Activated CD8-positive, alpha-beta memory T cell treated with anti-CD3 and anti-CD28 coated beads for 4 hours (primary cell): Measurements from ENCODE around the gene AP3B2.

Experiments
- DNase-seq, 2 donors: peaks; one replicate each; pipeline ENCODE4 v3.0.0-alpha.2; 2020; ENCODE audit warnings: low read depth in 2 of 2

Gene AP3B2

DNA sequence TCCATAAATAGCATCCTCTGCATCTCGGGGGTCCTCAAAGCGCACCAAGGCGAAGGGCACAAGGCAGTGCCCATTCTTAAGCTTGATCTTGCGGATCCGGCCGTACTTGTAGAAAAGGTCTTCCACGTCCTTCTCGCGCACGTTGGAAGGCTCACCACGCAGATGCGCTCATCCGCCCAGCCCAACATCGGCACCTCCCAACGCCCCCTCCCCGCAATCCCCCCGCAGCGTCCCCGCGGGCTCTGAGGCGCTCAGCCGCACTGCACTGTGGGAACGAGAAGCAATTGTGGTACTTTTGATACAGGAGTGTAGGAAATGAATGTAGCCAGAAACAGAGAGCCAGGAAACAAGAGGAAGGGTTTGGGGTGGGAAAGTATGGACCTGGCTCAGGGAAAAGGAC, 17.5 kb downstream of the AP3B2 start:
- DNase-seq = no peak

DNA sequence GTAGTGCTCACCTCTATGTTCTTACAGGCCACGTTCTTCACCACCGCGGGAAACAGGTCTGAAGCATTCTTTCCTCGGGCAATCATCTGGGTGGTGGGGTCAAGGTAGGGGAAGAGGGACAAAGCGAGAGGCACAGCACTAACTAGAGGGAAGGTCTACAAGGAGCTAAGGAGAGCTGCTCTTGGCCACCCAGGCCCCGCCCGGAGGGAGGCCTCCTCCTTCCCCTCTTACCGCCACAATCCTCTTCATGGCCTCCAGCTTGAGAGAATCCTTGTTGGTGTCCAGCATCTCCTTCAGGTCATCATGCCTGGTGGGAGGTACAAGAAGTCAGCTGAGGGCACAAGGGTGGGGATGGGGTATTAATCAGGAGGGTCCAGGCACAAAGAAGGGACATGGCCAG, 20.5 kb downstream of the AP3B2 start:
- no peak for DNase-seq

GRCh38 chr15:82688691-82689090, 21.0 kb downstream of the AP3B2 start:
- no peak for DNase-seq

DNA sequence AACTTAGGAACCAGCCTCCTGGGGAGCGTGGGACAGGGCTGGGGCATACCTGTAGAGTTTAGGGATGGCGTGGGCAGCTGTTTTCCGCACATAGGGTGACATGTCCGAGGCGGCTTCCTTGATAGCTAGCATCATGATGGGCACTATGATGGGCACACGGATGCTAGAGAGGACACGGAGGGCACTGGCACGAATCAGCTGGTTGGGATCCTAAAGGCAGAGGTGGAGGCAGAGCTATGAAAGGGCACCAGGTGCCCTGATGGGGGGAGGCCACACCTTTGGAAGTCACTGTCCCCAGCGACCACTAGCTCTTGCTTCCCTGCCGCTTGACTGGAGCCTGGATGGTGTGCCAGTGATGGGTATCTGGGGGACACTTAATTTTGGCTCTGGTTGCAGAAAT, 28.3 kb downstream of the AP3B2 start:
- DNase-seq = no peak

- DNase-seq = peak; percentile 48 to 66
Measured at GRCh38 chr15:82680200-82681102, 29.2 kb downstream of the AP3B2 start.

DNA sequence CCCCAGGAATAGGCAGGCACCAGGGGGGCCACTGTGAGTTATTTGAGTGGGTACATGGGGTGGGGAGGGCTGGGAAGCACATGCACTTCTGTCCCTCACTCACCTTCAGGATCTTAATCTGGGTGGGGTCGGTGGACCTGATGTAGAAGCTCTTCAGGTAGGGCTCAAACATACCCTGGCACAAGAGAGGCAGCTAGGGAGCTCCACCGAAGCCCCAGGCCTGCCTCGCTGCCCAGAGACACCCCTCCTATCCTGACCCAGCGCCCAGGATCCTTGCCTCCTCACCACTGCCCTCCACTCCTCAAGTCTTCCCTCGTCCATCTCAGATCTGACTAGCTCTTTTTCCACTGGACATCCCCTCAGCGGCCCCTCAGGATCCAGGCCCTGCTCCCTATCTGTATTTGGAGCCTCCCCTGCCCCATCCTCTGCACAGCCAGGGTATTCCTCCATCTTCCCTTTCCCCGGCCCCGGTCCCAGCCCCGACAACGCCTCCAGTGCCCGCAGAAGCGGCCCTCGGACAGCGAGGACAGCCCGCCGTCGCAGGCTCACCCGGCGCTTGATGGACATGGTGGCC, 30.0 kb downstream of the AP3B2 start:
- no peak for DNase-seq

DNA sequence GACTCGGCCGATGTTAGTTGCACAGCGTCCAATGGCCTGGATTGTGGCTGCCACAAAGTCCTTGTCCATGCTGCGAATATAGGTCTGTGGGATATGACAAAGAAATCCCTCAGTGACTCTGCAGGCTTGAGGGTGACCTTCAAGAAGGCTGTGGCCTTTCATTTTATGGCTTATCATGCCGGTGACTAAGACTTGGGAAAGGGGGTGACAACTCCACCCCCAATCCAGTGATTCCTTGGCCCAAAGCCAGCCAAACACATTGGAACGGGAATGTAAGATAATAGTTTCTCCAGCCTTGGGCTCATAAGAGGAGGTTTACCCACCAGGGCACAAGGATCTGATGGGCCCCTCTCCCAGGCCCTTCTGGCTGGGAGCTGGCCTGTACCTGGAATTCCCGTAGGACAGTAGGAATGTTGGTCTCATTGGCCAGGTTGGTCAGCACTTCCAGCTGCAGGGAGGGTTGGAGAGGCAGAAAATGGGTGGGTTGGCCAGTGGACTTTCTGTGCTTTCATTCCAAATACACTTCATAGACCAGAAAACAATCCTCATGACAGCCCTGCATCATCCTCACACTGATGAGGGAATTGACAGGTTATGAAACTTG, 31.9 kb downstream of the AP3B2 start:
- no peak for DNase-seq

DNA sequence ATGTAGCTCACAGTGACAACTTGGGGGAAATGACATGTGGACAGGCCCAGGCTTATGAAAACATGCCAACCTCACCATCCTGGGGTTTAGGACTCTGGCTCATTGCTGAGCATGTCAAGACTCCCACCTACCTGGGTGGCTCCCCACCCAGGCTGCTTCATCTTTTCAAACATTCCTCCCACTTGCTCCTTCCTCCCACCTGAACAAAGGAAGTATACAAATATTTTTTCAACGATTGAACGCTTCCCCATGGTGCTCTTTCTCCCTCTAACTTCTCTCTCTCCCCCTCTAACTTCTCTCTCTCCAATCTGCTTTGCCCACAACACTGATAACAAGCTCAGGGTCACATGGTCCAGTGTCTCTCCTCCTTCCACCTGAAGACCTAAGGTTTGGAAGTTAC, 34.8 kb downstream of the AP3B2 start:
- DNase-seq = no peak

- DNase-seq = no peak
Measured at GRCh38 chr15:82670699-82671098, 39.0 kb downstream of the AP3B2 start.

DNA sequence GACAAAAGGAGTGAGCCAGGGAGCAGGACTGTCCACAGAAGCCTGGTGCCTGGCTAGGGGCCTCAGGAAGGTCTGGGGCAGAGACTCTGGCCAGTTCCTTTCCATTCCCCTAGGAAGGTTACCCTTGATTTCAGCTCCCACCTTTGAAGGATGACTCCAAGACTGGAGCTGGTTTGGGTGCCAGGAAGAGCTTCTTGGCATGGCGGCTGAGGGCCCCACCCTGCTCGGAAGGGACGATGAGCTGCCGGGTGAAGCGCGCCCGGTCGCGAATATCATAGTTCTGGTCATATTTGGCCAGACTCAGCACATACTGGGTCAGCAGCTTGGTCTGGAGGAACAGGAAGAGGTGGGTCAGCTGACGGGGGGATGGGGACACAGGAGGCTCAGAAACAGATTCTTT, 43.1 kb downstream of the AP3B2 start:
- DNase-seq = no peak

DNA sequence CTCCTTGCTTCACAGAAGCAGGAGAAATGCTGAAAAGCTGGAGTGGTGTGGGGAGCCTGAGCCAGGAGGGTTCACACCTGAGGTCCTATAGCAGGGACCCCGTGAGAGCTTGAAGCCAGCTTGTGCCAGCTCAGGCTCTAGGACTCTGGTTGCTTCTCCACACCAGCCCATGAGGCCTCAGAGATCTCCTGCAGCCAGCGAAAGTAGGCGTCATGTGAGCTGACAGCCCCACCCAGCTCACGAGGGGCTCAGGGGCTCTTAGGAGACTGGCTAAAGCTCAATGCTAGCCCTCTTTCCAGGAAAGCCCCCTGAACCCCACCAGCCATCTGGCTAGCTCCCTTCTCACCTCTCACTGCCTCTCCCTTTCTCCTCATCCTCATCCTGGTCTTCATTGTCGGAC, 45.7 kb downstream of the AP3B2 start:
- DNase-seq = no peak

GRCh38 chr15:82663186-82663600, 46.5 kb downstream of the AP3B2 start:
- no peak for DNase-seq

DNA sequence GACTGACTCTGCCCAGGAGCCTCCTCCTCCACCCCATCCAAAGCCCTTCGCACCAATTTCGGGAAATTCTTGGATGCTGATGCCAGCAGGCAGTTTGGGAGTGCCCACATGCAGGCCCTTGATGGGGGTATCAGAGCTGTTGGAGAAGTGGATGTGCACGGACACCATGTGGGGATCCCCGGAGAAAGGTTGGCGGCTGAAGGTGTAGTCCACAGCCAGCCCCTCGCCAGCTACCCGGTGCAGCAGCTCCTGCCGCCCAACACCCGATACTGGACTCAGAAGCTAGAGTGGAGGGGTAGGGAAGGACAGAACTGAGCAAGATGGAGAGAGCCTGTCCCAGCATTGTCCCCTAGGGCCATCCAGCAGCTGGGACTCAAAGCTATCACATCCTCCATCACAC, 47.0 kb downstream of the AP3B2 start:
- no peak for DNase-seq

GRCh38 chr15:82660378-82660777, 49.3 kb downstream of the AP3B2 start:
- no peak for DNase-seq

GRCh38 chr15:82656641-82657266, 52.9 kb downstream of the AP3B2 start:
- DNase-seq = no peak

- DNase-seq = no peak
Measured at GRCh38 chr15:82655606-82656005, 54.1 kb downstream of the AP3B2 start.

DNA sequence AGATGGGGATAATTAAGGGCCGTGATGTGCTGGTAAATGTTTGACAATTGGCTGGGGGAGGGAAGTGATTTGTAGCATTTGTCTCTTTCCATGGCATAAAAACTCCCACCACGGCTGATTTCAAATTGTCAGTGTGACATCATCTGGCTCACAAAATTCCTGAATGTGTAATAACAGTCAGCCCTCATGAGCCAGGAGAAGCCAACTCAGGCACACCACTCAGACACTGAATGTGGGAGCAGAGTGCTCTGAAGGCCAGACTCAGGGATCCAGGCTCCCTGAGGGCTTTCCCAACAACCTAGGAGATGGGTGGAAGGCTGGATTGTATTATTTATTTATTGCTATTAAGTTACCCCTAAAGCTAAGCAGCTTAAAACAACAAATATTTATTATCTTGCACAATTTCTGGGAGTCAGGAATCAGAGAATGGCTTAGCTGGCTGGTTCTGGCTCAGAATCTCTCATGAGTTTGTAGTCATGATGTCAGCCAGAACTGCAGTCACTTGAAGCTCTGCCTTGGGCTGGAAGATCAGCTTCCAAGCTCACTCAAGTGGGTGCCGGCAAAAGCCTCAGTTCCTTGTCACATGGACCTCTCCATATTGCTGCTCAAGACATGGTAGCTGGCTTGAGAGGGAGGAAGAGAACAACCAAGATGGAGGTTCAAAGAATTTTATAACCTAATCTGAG, 56.0 kb downstream of the AP3B2 start:
- no peak for DNase-seq

DNA sequence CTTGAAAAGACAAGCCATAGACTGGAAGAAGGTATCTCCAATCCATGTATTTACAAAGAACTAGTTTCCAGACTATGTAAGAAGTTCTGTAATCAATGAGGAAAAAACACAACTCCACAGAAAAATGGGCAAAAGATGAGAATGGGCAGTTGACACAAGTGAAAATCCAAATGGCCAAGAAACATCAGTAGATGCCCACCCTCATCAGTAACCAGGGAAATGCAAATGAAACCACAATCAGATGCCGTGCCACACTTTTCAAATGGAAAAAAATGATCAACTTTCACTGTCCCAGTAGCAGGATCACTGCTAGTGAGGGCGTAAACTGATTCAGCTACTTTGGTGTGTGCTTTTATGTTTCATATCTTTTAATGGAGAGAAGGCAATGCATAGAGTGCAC, 58.0 kb downstream of the AP3B2 start:
- no peak for DNase-seq

DNA sequence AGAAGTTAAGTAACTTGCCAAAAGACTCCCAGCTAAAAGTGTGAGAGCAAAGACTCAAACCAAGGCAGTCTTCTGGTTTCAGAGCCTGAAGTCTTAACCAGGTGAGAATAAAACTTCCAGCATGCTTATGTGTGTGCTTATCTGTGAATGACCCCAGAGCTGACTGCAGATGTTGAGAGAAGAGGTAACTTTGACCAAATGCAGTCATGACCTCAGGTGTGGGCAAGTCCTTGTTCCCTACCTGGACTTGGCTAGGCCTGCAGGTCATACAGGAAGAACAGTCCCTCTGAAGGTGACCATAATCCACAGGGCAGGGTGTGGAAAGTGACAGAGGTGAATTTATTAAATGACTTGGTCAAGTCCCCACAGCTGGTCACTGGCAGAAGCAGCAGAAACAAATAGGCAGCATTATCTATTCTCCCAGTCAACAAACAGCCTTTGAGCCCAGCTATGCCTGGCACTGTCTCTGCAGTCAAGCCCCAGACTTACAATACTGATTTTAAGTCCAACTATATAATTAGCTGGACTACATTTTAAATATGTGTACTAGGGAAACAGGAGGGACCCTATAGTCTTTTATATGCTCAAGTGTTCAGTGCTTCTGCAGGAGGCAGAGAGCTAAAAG, 59.5 kb downstream of the AP3B2 start:
- no peak for DNase-seq

GRCh38 chr15:82649226-82649999, 60.3 kb downstream of the AP3B2 start:
- no peak for DNase-seq
